GM12873 (cell line): ENCODE measurements around the gene KLHL36.

Experiments used
- TF ChIP-seq, protein P1 (sequence below): IDR thresholded peaks from 2 replicates; pipeline ENCODE4 v1.5.1; 2012; ENCODE audit warnings: low read depth, mild to moderate bottlenecking, moderate library complexity, low read length, control low read depth; ENCODE audit not compliant: insufficient read depth; ENCODE audit errors: missing control alignments

KLHL36 gene

DNA sequence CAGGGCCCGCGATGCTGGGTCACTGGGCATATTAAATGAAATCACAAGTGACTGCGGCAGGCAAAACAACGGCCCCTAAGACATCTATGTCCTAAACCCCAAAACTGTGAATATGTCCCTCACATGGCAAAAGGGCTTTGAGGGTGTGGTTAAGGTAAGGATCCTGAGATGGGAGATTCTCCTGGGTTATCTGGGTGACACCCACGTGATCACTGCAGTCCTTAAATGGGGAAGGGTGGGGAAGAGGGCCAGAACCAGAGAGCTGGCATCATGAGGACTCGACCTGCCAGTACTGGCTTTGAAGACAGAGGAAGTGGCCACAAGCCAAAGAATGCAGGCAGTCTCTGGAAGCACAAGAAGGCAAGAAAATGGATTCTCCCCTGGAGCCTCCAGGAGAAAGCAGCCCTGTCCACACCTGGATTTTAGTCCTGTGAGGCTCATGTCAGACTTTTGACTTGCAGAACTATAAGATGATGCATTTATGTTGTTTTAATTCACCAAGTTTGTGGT is 42.9 kb upstream of the KLHL36 start:
- TF ChIP-seq, protein P1, sequence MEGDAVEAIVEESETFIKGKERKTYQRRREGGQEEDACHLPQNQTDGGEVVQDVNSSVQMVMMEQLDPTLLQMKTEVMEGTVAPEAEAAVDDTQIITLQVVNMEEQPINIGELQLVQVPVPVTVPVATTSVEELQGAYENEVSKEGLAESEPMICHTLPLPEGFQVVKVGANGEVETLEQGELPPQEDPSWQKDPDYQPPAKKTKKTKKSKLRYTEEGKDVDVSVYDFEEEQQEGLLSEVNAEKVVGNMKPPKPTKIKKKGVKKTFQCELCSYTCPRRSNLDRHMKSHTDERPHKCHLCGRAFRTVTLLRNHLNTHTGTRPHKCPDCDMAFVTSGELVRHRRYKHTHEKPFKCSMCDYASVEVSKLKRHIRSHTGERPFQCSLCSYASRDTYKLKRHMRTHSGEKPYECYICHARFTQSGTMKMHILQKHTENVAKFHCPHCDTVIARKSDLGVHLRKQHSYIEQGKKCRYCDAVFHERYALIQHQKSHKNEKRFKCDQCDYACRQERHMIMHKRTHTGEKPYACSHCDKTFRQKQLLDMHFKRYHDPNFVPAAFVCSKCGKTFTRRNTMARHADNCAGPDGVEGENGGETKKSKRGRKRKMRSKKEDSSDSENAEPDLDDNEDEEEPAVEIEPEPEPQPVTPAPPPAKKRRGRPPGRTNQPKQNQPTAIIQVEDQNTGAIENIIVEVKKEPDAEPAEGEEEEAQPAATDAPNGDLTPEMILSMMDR, result no peak

DNA sequence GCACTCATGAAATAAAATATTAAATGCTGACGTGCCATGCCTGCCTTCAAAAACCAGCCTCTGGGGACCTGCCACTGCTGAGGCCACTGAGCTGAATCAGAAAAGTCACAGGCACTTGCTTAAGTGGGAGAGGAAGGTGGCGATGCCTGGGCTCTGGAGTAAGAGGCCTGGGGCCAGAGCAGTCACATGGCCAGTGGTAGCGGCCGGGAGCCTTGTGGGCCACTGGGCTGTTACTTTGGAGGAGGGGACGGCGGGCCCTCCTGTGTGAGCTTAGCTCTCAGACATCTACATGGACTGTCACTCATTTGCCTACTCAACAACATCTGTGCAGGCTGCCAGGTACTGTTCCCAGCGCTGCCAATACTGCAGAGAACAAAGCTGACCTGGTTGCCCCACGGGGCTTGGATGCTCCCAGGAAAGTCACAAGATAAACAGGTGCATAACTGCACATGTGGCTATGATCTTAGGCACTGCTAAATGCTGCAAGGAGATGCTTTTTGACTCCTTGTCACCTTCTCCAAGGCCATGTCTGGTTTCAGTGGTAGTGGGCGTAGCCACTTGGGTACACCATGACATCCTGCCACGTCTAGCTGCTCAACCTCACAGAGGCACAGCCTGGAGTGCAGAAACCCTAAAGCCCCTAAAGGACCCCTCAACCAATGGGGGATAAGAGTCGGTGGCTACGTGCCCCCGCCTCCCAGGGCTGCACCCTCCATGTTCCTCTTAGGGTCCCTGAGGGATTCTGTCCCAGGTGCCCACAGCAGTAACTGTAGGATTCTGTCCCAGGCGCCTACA is 42.0 kb upstream of the KLHL36 start:
- TF ChIP-seq, protein P1, result no peak

DNA sequence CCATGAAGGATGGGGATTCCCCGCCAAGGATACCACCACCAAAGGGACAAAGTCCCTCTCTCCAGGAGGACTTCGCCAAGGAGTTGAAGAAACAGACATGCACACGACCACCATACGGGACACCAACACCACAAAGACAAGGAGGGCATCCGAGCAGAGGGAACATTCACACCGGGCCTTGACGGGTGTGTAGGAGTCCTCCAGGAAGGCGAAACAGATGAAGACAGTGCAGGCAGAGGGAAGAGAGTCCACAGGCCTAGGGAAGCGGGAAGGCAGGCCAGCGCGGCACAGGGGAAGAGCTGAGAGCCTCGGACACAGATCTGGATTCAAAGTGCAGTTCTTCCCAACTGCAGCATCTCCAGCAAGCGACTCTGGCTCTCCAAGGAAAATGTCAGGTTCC is 41.2 kb upstream of the KLHL36 start:
- TF ChIP-seq, protein P1, result no peak

DNA sequence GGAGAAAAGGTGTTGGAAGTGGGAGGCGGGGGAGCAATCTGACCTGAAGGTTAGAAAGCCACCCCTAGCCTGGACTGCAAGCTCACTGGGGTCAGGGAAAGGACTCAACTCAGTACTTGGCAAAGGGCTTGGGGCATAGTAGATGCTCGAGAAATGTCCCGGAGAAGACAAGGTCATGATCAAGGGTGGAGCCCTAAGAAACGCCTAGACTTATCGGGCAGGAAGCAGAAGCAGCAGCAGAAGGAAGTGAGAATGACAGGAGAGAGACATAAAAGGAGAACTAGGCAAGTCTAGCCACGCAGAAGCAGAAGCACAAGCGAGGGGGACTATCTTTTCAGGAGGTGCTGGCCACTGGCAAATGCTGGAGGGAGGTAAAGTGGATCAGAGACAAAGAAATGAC is 40.6 kb upstream of the KLHL36 start:
- TF ChIP-seq, protein P1, result no peak

DNA sequence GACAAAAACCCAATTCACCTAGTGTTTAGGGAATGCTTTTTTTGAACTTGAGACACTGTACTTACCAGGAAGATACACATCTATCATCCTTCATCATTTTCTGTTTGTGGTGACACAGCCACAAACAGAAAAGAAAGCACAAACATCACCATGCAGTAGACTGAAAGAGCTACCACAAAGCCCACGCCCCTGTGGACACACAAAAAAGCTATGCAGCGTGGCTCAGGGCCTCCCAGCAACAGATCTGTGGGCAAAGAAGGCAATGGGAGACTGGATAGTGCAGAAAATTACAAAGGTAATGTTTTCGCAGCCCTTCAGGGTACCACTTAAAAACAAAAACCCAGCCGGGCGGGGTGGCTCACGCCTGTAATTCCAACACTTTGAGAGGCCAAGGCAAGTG is 40.0 kb upstream of the KLHL36 start:
- TF ChIP-seq, protein P1, result no peak

DNA sequence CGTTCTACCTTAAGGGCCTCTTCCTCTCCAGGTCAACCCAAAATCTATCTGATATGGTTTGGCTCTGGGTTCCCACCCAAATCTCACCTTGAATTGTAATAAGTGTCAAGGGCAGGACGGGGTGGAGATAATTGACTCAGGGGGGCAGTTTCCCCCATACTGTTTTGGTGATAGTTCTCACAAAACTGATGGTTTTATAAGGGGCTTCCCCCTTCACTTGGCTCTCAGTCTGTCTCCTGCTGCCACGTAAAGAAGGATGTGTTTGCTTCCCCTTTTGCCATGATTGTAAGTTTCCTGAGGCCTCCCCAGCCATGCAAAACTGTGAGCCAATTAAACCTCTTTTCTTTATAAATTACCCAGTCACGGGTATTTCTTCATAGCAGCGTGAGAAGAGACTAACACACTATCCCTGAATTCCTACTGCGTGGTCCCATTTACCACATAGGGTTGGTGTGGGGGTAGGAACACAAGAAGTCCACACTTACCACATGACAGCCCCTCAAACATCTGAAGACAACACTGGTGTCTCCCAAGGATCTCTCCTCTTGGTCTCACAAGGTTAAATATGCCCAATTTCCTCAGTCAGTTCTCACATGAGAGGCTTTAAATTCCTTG is 38.6 kb upstream of the KLHL36 start:
- TF ChIP-seq, protein P1, result no peak

DNA sequence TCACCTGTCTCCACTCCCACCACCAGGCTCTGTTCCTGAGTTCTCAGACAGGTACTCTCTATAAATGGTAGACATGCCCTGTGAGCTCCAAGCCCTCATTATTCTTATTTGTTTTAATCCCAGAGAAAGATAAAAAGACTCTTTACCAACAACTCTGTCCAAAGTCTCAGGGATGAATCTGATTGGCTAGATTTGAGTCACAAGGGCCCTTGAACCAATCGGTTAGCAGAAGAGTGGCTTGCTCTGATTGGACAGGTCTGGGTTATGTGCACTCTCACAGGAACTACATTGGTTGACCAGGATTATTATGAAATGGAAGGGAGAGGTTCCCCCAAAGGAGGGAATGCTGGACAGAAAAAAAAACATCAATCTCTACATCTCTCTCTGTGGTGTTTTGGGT is 37.9 kb upstream of the KLHL36 start:
- TF ChIP-seq, protein P1, result no peak
